GM12878 (cell line): ENCODE measurements around the gene NEMP2. TPM values are rescaled to one million over a fixed set of nuclear protein-coding genes. Genes with fewer than 3 reads are reported as not detected.
A peak's percentile ranks its signal among the peaks of the same experiment; 100 is the strongest.

Experiments
- ATAC-seq: fragments of 200-7000 bp; cut with Tn5 transposase; 3 replicates; pipeline ENCODE4 v1.9.1; 2020; ENCODE audit warnings: mild to moderate bottlenecking, moderate library complexity
- BruUV-seq: library from RNA; stranded (reverse); fragments of 400-500 nt; replicated peaks from 2 replicates; lab custom pipeline; 2021; lab: Mats Ljungman, UMichigan
- CTCF ChIA-PET: fragments of 300-600 bp; sonication (Branson Sonifier 250); formaldehyde crosslinking; extraction: SDS; loops from one replicate; lab custom pipeline; 2021; ENCODE audit warnings: inconsistent platforms; lab: Yijun Ruan, JAX
- POLR2A ChIA-PET: fragments of 350-600 bp; formaldehyde crosslinking; extraction: SDS; loops from one replicate; lab custom pipeline; 2021; ENCODE audit warnings: inconsistent platforms; lab: Charles Lee
- RAD21 ChIA-PET: fragments of 300-600 bp; sonication (Branson Sonifier 250); formaldehyde crosslinking; loops from one replicate; lab custom pipeline; 2023; ENCODE audit warnings: antibody characterized with exemption; ENCODE audit not compliant: unreplicated experiment; lab: Charles Lee
- SMC1A ChIA-PET: fragments of 300-600 bp; sonication (Branson Sonifier 250); formaldehyde crosslinking; loops from one replicate; lab custom pipeline; 2023; ENCODE audit not compliant: unreplicated experiment, uncharacterized antibody; lab: Charles Lee
- DNase-seq: peaks from one replicate; pipeline ENCODE4 v3.0.0-alpha.2; 2011; ENCODE audit warnings: low read depth, low spot score
- FAIRE-seq: peaks from 3 replicates; lab custom pipeline; 2011; peaks lifted over from hg19 to GRCh38; lab: Jason Lieb, UNC
- H2AFZ ChIP-seq: 2 replicates; pipeline ENCODE4 v1.6.0; 2011; ENCODE audit warnings: low read depth, low read length, control low read depth; ENCODE audit not compliant: control insufficient read depth
- H3K27ac ChIP-seq: 2 replicates; pipeline ENCODE4 v1.5.1; 2011; ENCODE audit warnings: control low read depth; ENCODE audit not compliant: control insufficient read depth, insufficient read depth
- H3K27me3 ChIP-seq, 2 experiments: replicated peaks in 1 of 2; 2 replicates each; pipeline versions ENCODE4 v1.6.0 to v1.6.1; 2011; ENCODE audit warnings: low read length in 1 of 2; ENCODE audit not compliant: control insufficient read depth in 2 of 2, insufficient read depth in 2 of 2
- H3K36me3 ChIP-seq, 2 experiments: 2 replicates each; pipeline ENCODE4 v1.5.1; 2011; ENCODE audit warnings: low read length in 1 of 2; ENCODE audit not compliant: control insufficient read depth in 2 of 2, insufficient read depth in 2 of 2
- H3K4me1 ChIP-seq: 2 replicates; pipeline ENCODE4 v1.6.1; 2011; ENCODE audit warnings: mild to moderate bottlenecking, low read length, moderate library complexity, mixed read lengths; ENCODE audit not compliant: control insufficient read depth, insufficient read depth
- H3K4me2 ChIP-seq: 2 replicates; pipeline ENCODE4 v1.6.0; 2011; ENCODE audit warnings: control low read depth; ENCODE audit not compliant: control insufficient read depth, insufficient read depth
- H3K4me3 ChIP-seq: fragments of 200-600 bp; sonication (generic); 2 replicates; pipeline ENCODE4 v1.5.1; 2016
- H3K79me2 ChIP-seq: 2 replicates; pipeline ENCODE4 v1.6.0; 2011; ENCODE audit warnings: low read length; ENCODE audit not compliant: control insufficient read depth, insufficient read depth
- H3K9ac ChIP-seq: 2 replicates; pipeline ENCODE4 v1.8.0; 2011; ENCODE audit warnings: low read length, control low read depth, mixed read lengths; ENCODE audit not compliant: control insufficient read depth, insufficient read depth
- H3K9me3 ChIP-seq: replicated peaks from 3 replicates; pipeline ENCODE4 v1.5.1; 2011; ENCODE audit warnings: mild to moderate bottlenecking, low read length; ENCODE audit not compliant: control insufficient read depth, insufficient read depth
- H4K20me1 ChIP-seq: 2 replicates; pipeline ENCODE4 v1.6.0; 2011; ENCODE audit not compliant: control insufficient read depth, insufficient read depth
- EP300 ChIP-seq, 2 experiments: fragments of 150-350 bp in 1 of 2; IDR thresholded peaks; 2 replicates each; pipeline ENCODE4 v1.6.1; 2011 to 2012; ENCODE audit warnings: low read depth in 2 of 2, low read length in 2 of 2, borderline replicate concordance in 1 of 2, improper control_type of control experiment in 1 of 2, inconsistent platforms in 1 of 2; ENCODE audit not compliant: control insufficient read depth in 1 of 2
- ETV6 ChIP-seq, 2 experiments: fragments of 450-650 bp in 1 of 2; IDR thresholded peaks in 1 of 2; conservative IDR thresholded peaks in 1 of 2; 2 replicates each; pipeline ENCODE4 v1.6.1; 2014; ENCODE audit warnings: antibody characterized with exemption in 1 of 2, borderline replicate concordance in 1 of 2, low read depth in 1 of 2, mild to moderate bottlenecking in 1 of 2, moderate library complexity in 1 of 2
- GABPA ChIP-seq: IDR thresholded peaks from 2 replicates; pipeline ENCODE4 v1.6.1; 2014; ENCODE audit warnings: antibody characterized with exemption, low read depth, mild to moderate bottlenecking, inconsistent platforms
- HDAC6 ChIP-seq: fragments of 200-600 bp; sonication (generic); IDR thresholded peaks from one replicate; pipeline ENCODE4 v1.8.0; 2017; ENCODE audit warnings: antibody characterized with exemption; ENCODE audit not compliant: unreplicated experiment
- IRF4 ChIP-seq: IDR thresholded peaks from 2 replicates; pipeline ENCODE4 v1.6.1; 2011; ENCODE audit warnings: low read depth, low read length
- MEF2B ChIP-seq: fragments of 450-650 bp; IDR thresholded peaks from 2 replicates; pipeline ENCODE4 v1.6.1; 2018; ENCODE audit warnings: mild to moderate bottlenecking, moderate library complexity; ENCODE audit not compliant: partially characterized antibody, poor library complexity, severe bottlenecking
- RAD51 ChIP-seq: fragments of 450-650 bp; IDR thresholded peaks from 2 replicates; pipeline ENCODE4 v1.6.1; 2016; ENCODE audit warnings: moderate library complexity, mild to moderate bottlenecking, inconsistent platforms
- RELA ChIP-seq: fragments of 450-650 bp; IDR thresholded peaks from 2 replicates; pipeline ENCODE4 v1.8.0; 2014; ENCODE audit warnings: borderline replicate concordance; ENCODE audit not compliant: partially characterized antibody
- SRF ChIP-seq, 2 experiments: IDR thresholded peaks; 2 replicates each; pipeline ENCODE4 v1.6.1; 2011; ENCODE audit warnings: low read depth in 2 of 2, low read length in 2 of 2, mild to moderate bottlenecking in 1 of 2, moderate library complexity in 1 of 2
- TBL1XR1 ChIP-seq: IDR thresholded peaks from 2 replicates; pipeline ENCODE4 v1.6.1; 2012; ENCODE audit warnings: low read depth, low read length, improper control_type of control experiment
- USF2 ChIP-seq: IDR thresholded peaks from 2 replicates; pipeline ENCODE4 v1.6.1; 2011; ENCODE audit warnings: low read depth, low read length, improper control_type of control experiment, borderline replicate concordance
- YY1 ChIP-seq: IDR thresholded peaks from 2 replicates; pipeline ENCODE4 v1.6.1; 2011; ENCODE audit warnings: low read depth, mild to moderate bottlenecking, low read length
- ZNF687 ChIP-seq: fragments of 450-650 bp; IDR thresholded peaks from 2 replicates; pipeline ENCODE4 v1.6.1; 2017; ENCODE audit warnings: mild to moderate bottlenecking, moderate library complexity
- ZZZ3 ChIP-seq: IDR thresholded peaks from 2 replicates; pipeline ENCODE4 v1.6.1; 2011; ENCODE audit warnings: low read depth; ENCODE audit not compliant: control insufficient read depth, insufficient read length
- WGBS: methylation state at CpG from one replicate; pipeline ENCODE4 v1.1.6; 2016; ENCODE audit warnings: low lambda C conversion rate; ENCODE audit not compliant: insufficient replicate concordance, insufficient coverage; ENCODE audit errors: missing lambda C conversion rate; 5-methylcytosine and 5-hydroxymethylcytosine counted together
- in situ Hi-C: fragments of 300-500 bp; cut with MboI; formaldehyde crosslinking; loops from 9 replicates; pipeline ENCODE4 v1.14.3; 2018; ENCODE audit warnings: mixed read lengths
- intact Hi-C: fragments of 100-400 bp; cut with micrococcal nuclease; formaldehyde crosslinking; loops from one replicate; pipeline ENCODE4 v1.14.2; 2022; ENCODE audit not compliant: unreplicated experiment
- polyA plus RNA-seq, 11 experiments: library from polyadenylated mRNA; depleted of rRNA in 4 of 11; unstranded in 6 of 11; stranded (reverse) in 5 of 11; fragments of >200 nt; fragmentation: Nextera tagmentation in 4 of 11; fragmentation: Illumina TruSeq in 1 of 11; extraction: Ambion mirVana in 4 of 11; extraction: Trizol in 1 of 11; gene quantifications; 1 replicate in 1 of 11; 2 replicates in 10 of 11; pipeline versions ENCODE4 v1.2.1 to v1.2.3, GENCODE V29; 2011 to 2016; ENCODE audit warnings: inconsistent platforms in 2 of 11, missing spikeins in 2 of 11, low read depth in 1 of 11
- total RNA-seq, 4 experiments: library from RNA; depleted of rRNA in 3 of 4; stranded (reverse); fragments of >200 nt in 3 of 4; fragmentation: Illumina TruSeq in 1 of 4; extraction: Trizol in 1 of 4; gene quantifications; 2 replicates each; pipeline versions ENCODE4 v1.2.1 to v1.2.3, GENCODE V29; 2013 to 2021

The NEMP2 gene
- total and polyA plus RNA-seq, 10 of the 15 experiments (the other 5 are each of a cell fraction or from before 2014, with no cell fraction given): 2.3 to 14.0 (median 8.1) TPM

GRCh38 chr2:190530248-190530900, 4.1 kb downstream of the NEMP2 start:
- SMC1A ChIA-PET: interaction anchor here (0.6 to 3.9 kb wide), 14 partner anchors 8 to 265 kb away, joined by 3 to 36 read pairs (median 4); no protein-coding TSS in a partner anchor
- H3K9ac ChIP-seq: 0 out of 2 replicates have a peak overlapping the region, but pooled peaks have one; percentile 26
- no peaks in the 10 kb centered on the region for H3K36me3 ChIP-seq
- DNase-seq: no peak
- intact Hi-C loops (loop anchor here (5.0 kb wide), 2 partner anchors 123 to 748 kb away; partner anchors contain the start of genes MFSD6, ORMDL1 and PMS1), in situ Hi-C loops (no loop called here)
- no TSS peak for BruUV-seq
- FAIRE-seq: no peak
- H2AFZ ChIP-seq: peak overlapping the region; percentile 68
- peak overlapping the region; percentile 50; the same call in 1 of the 2 replicates for H3K4me3 ChIP-seq
- CTCF ChIA-PET: interaction anchor here (1.2 to 3.2 kb wide), 6 partner anchors 8 to 188 kb away, joined by 3 to 19 read pairs (median 6); no protein-coding TSS in a partner anchor
- RAD21 ChIA-PET: interaction anchor here (0.7 to 5.8 kb wide), 7 partner anchors 14 to 150 kb away, joined by 3 to 36 read pairs (median 3); no protein-coding TSS in a partner anchor
- POLR2A ChIA-PET: interaction anchor here (0.5 to 2.9 kb wide), 6 partner anchors 14 to 134 kb away, joined by 3 to 10 read pairs (median 4); no protein-coding TSS in a partner anchor
- peak overlapping the region; percentile 23 for H3K27ac ChIP-seq
- H3K4me2 ChIP-seq: peak overlapping the region; percentile 61
- WGBS: 21% methylated on average over 6 of the region's 6 CpGs
- peaks cover 42% of the 10 kb centered on the region for H3K79me2 ChIP-seq
- ATAC-seq: peak; percentile 11
- H3K27me3 ChIP-seq: no peaks in the 10 kb centered on the region
- H4K20me1 ChIP-seq: no peaks in the 10 kb centered on the region
- H3K4me1 ChIP-seq: peaks cover 44% of the 10 kb centered on the region
- H3K9me3 ChIP-seq: no peaks in the 10 kb centered on the region
- peak in 1 of 2 experiments; percentile 90; a peak in 2 of 4 replicates for TF ChIP-seq SRF (IDR thresholded peaks at IDR 0.05; ENCODE audit: low read depth in 2 of 2, low read length in 2 of 2)
- TF ChIP-seq RAD51: peak; percentile 38; the same call in 1 of the 2 replicates
- no peak for TF ChIP-seq EP300 (IDR thresholded peaks at IDR 0.05; ENCODE audit: borderline replicate concordance in 1 of 2, control insufficient read depth in 1 of 2, low read depth in 2 of 2, low read length in 2 of 2)
- TF ChIP-seq TBL1XR1: no peak
- TF ChIP-seq ZZZ3: no peak
- no peak for TF ChIP-seq IRF4
- TF ChIP-seq HDAC6: no peak
- no peak for TF ChIP-seq ETV6 (conservative IDR thresholded peaks at IDR 0.05 in 1 of 2, IDR thresholded peaks at IDR 0.05 in 1 of 2; ENCODE audit: borderline replicate concordance in 1 of 2, low read depth in 1 of 2)
- no peak for TF ChIP-seq USF2
- no peak for TF ChIP-seq RELA
- 0 out of 2 replicates have a peak, but pooled peaks have one; percentile 23 for TF ChIP-seq ZNF687
- TF ChIP-seq GABPA: no peak
- TF ChIP-seq YY1: peak; percentile 43; the same call in 1 of the 2 replicates
- peak; percentile 44 for TF ChIP-seq MEF2B
